Thyroid gland (tissue), 4 donors: ENCODE measurements around the gene TMPRSS4.

Source experiments
- POLR2A ChIP-seq, 2 donors: fragments of 450-650 bp; IDR thresholded peaks; one replicate each; pipeline ENCODE4 v1.6.1; 2017; ENCODE audit warnings: antibody characterized with exemption in 2 of 2, mild to moderate bottlenecking in 2 of 2, moderate library complexity in 1 of 2
- TF ChIP-seq, protein P1 (sequence below), 6 experiments: fragments of 200-600 bp in 3 of 6; fragments of 450-650 bp in 3 of 6; sonication (generic) in 3 of 6; IDR thresholded peaks; one replicate each; pipeline ENCODE4 v1.5.1; 2016 to 2019; ENCODE audit warnings: antibody characterized with exemption in 6 of 6, mild to moderate bottlenecking in 2 of 6, inconsistent platforms in 1 of 6, moderate library complexity in 1 of 6

DNA sequence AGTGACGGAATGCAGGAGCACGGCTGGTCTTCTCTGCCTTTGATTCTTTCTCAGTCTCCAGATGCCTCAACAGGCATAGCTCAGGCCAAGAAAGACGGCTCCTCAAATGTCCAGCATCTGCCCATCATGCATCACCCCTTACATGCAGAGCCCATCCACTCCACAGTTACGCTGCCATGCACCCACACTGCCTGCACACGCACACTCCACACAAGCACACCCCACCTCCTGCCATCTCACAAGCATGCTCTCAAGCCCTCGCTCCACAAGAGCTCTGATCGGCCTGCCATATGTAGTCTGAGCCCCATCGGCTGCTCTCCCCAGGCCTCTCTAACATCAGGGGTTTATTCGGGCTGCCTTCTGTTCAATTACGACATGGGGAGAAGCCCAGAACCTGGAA lies 56.9 kb downstream of the TMPRSS4 start:
- TF ChIP-seq, protein P1, sequence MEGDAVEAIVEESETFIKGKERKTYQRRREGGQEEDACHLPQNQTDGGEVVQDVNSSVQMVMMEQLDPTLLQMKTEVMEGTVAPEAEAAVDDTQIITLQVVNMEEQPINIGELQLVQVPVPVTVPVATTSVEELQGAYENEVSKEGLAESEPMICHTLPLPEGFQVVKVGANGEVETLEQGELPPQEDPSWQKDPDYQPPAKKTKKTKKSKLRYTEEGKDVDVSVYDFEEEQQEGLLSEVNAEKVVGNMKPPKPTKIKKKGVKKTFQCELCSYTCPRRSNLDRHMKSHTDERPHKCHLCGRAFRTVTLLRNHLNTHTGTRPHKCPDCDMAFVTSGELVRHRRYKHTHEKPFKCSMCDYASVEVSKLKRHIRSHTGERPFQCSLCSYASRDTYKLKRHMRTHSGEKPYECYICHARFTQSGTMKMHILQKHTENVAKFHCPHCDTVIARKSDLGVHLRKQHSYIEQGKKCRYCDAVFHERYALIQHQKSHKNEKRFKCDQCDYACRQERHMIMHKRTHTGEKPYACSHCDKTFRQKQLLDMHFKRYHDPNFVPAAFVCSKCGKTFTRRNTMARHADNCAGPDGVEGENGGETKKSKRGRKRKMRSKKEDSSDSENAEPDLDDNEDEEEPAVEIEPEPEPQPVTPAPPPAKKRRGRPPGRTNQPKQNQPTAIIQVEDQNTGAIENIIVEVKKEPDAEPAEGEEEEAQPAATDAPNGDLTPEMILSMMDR (IDR thresholded peaks at IDR 0.05), result no peak
- TF ChIP-seq POLR2A (IDR thresholded peaks at IDR 0.05), result no peak
